Panc1 (cell line): ENCODE data around the gene MCMBP. TPM values are rescaled to one million over a fixed set of nuclear protein-coding genes. Genes with fewer than 3 reads are reported as not detected.

Experiments
- ATAC-seq: fragments of 200-7000 bp; cut with Tn5 transposase; 2 replicates; pipeline ENCODE4 v1.9.1; 2020; ENCODE audit warnings: mild to moderate bottlenecking, moderate library complexity
- BruUV-seq: library from RNA; stranded (reverse); fragments of 400-500 nt; replicated peaks from 2 replicates; lab custom pipeline; 2021; lab: Mats Ljungman, UMichigan
- CTCF ChIA-PET: fragments of 300-600 bp; sonication (Branson Sonifier 250); formaldehyde crosslinking; loops from one replicate; lab custom pipeline; 2022; ENCODE audit warnings: antibody characterized with exemption; lab: Charles Lee
- POLR2A ChIA-PET: fragments of 300-600 bp; sonication (Branson Sonifier 250); formaldehyde crosslinking; loops from one replicate; lab custom pipeline; 2022; ENCODE audit warnings: antibody characterized with exemption; lab: Charles Lee
- DNase-seq: peaks from one replicate; pipeline ENCODE4 v3.0.0-alpha.2; 2010; ENCODE audit warnings: low read depth, low spot score
- H3K27ac ChIP-seq: 2 replicates; pipeline ENCODE4 v1.5.1; 2011; ENCODE audit warnings: mild to moderate bottlenecking, low read length, inconsistent platforms
- H3K27me3 ChIP-seq: fragments of 200-500 bp; sonication (Bioruptor generic); 2 replicates; pipeline ENCODE4 v1.6.0; 2014; ENCODE audit warnings: low read length, inconsistent platforms; ENCODE audit not compliant: control insufficient read depth, insufficient read depth
- H3K36me3 ChIP-seq: fragments of 200-500 bp; sonication (Bioruptor generic); 2 replicates; pipeline ENCODE4 v1.5.1; 2014; ENCODE audit warnings: inconsistent platforms, mild to moderate bottlenecking, low read length, moderate library complexity; ENCODE audit not compliant: control insufficient read depth, insufficient read depth
- H3K4me1 ChIP-seq: 2 replicates; pipeline ENCODE4 v1.5.1; 2011; ENCODE audit warnings: inconsistent platforms, mild to moderate bottlenecking, low read length, moderate library complexity; ENCODE audit not compliant: control insufficient read depth, insufficient read depth
- H3K4me3 ChIP-seq, 2 experiments: 2 replicates each; pipeline ENCODE4 v1.5.1; 2011 to 2012; ENCODE audit warnings: low read depth in 2 of 2, low read length in 2 of 2, mild to moderate bottlenecking in 2 of 2, inconsistent platforms in 1 of 2, moderate library complexity in 1 of 2
- H3K9me3 ChIP-seq: fragments of 200-500 bp; sonication (Bioruptor generic); 2 replicates; pipeline ENCODE4 v1.5.1; 2014; ENCODE audit warnings: low read depth, mild to moderate bottlenecking, inconsistent platforms, low read length, moderate library complexity; ENCODE audit not compliant: control insufficient read depth, insufficient read depth
- POLR2AphosphoS5 ChIP-seq: IDR thresholded peaks from 2 replicates; pipeline ENCODE4 v1.6.1; 2012; ENCODE audit warnings: mild to moderate bottlenecking, low read depth, low read length, moderate library complexity
- SIN3A ChIP-seq: IDR thresholded peaks from 2 replicates; pipeline ENCODE4 v1.6.1; 2012; ENCODE audit warnings: low read depth, mild to moderate bottlenecking, low read length, moderate library complexity, borderline replicate concordance; ENCODE audit not compliant: insufficient read depth
- TCF7L2 ChIP-seq: IDR thresholded peaks from 2 replicates; pipeline ENCODE4 v1.6.1; 2011; ENCODE audit warnings: mild to moderate bottlenecking, low read depth, low read length, inconsistent platforms
- in situ Hi-C: cut with HindIII; loops from 2 replicates; pipeline ENCODE4 v1.10.0; 2016; ENCODE audit warnings: low sequenced_read_pairs, low pct_unique_long_range_greater_than_20kb
- intact Hi-C: fragments of 100-400 bp; cut with micrococcal nuclease; formaldehyde crosslinking; loops from one replicate; pipeline ENCODE4 v1.10.0; 2022; ENCODE audit not compliant: unreplicated experiment
- total RNA-seq: library from RNA; stranded (reverse); gene quantifications from one replicate; pipeline ENCODE4 v1.2.1, GENCODE V29; 2021; ENCODE audit not compliant: unreplicated experiment
- TF ChIP-seq, protein P1 (sequence below), 2 experiments: IDR thresholded peaks; 2 replicates each; pipeline ENCODE4 v1.6.1; 2011 to 2012; ENCODE audit warnings: low read depth in 2 of 2, control low read depth in 1 of 2, low read length in 1 of 2, mild to moderate bottlenecking in 1 of 2, moderate library complexity in 1 of 2; ENCODE audit not compliant: insufficient read depth in 1 of 2
- TF ChIP-seq, protein P2 (sequence below): fragments of 450-650 bp; IDR thresholded peaks from 2 replicates; pipeline ENCODE4 v1.5.1; 2017; ENCODE audit warnings: mild to moderate bottlenecking

The MCMBP gene
- total RNA-seq, 1 experiment from 2014 or later, result 94.5 TPM

DNA sequence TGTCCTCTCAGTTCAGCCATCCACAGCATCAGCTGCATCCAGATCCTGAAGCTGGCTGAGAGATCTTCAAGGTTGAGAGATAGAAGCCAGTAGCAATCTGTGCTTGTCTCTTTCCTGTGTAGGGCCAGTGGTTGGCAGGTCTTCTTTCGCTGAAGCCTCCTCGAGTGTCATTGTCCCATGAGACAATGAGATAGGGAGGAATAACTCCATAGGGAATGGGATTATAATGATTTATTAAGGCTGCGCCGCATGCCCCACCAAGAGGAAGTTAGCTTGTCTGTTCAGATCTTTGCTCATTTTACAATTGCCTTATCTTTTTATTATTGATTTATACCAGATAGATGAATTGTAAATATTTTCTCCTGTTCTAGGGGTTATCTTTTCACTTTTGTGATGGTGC is 61.5 kb downstream of the MCMBP start:
- no TSS peak for BruUV-seq
- in situ Hi-C loops, result no loop called here
- no peaks in the 10 kb centered on the region for H3K9me3 ChIP-seq
- POLR2A ChIA-PET, result no interaction called here
- ATAC-seq (no peak), DNase-seq (no peak)
- no peaks in the 10 kb centered on the region for H3K36me3 ChIP-seq
- H3K27me3 ChIP-seq, result no peaks in the 10 kb centered on the region
- H3K4me3 ChIP-seq, result no peak overlapping the region
- TF ChIP-seq, protein P1, sequence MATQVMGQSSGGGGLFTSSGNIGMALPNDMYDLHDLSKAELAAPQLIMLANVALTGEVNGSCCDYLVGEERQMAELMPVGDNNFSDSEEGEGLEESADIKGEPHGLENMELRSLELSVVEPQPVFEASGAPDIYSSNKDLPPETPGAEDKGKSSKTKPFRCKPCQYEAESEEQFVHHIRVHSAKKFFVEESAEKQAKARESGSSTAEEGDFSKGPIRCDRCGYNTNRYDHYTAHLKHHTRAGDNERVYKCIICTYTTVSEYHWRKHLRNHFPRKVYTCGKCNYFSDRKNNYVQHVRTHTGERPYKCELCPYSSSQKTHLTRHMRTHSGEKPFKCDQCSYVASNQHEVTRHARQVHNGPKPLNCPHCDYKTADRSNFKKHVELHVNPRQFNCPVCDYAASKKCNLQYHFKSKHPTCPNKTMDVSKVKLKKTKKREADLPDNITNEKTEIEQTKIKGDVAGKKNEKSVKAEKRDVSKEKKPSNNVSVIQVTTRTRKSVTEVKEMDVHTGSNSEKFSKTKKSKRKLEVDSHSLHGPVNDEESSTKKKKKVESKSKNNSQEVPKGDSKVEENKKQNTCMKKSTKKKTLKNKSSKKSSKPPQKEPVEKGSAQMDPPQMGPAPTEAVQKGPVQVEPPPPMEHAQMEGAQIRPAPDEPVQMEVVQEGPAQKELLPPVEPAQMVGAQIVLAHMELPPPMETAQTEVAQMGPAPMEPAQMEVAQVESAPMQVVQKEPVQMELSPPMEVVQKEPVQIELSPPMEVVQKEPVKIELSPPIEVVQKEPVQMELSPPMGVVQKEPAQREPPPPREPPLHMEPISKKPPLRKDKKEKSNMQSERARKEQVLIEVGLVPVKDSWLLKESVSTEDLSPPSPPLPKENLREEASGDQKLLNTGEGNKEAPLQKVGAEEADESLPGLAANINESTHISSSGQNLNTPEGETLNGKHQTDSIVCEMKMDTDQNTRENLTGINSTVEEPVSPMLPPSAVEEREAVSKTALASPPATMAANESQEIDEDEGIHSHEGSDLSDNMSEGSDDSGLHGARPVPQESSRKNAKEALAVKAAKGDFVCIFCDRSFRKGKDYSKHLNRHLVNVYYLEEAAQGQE (IDR thresholded peaks at IDR 0.05; ENCODE audit: insufficient read depth in 1 of 2, low read depth in 2 of 2, low read length in 1 of 2), result no peak
- TF ChIP-seq, protein P2, sequence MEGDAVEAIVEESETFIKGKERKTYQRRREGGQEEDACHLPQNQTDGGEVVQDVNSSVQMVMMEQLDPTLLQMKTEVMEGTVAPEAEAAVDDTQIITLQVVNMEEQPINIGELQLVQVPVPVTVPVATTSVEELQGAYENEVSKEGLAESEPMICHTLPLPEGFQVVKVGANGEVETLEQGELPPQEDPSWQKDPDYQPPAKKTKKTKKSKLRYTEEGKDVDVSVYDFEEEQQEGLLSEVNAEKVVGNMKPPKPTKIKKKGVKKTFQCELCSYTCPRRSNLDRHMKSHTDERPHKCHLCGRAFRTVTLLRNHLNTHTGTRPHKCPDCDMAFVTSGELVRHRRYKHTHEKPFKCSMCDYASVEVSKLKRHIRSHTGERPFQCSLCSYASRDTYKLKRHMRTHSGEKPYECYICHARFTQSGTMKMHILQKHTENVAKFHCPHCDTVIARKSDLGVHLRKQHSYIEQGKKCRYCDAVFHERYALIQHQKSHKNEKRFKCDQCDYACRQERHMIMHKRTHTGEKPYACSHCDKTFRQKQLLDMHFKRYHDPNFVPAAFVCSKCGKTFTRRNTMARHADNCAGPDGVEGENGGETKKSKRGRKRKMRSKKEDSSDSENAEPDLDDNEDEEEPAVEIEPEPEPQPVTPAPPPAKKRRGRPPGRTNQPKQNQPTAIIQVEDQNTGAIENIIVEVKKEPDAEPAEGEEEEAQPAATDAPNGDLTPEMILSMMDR, result no peak
- TF ChIP-seq SIN3A (no peak), POLR2AphosphoS5 (no peak), TCF7L2 (no peak)
- H3K27ac ChIP-seq, result no peak overlapping the region
- intact Hi-C loops, result no loop called here
- no peaks in the 10 kb centered on the region for H3K4me1 ChIP-seq
- CTCF ChIA-PET, result no interaction called here

DNA sequence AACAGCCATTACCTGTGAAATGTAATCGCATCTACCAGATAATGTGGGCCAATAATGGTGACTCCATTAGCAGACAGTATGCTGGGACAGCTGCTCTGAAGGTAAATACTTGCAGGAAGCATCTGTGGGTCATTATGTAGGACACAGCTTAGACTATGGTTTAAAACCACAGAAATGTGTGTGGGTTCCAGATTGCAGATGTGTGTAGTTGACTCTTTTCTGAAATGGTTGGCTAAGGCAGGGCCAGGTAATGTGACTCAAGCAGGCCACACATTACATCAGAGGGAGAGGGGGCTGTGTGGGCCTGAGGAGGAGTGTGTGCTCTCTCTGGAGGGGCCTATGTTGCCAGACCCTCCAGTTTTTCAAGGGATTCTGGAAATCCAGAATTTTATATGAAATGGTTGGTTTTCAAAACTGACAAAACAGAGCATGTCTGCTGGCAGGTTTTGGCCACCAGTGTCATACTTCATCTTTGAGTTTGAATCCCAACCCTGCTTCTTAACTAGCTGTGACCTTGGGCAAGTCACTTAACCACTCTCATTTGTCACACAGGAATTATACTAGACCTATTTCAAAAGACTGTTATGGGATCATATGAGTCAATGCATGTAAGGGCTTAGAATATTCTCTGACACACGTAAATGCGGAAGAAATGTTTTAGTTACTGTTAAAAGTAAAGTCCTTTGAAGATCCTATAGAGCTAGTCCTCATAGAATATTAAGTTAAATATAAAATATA is 64.5 kb downstream of the MCMBP start:
- ChIA-PET CTCF (no interaction called here), POLR2A (no interaction called here)
- DNase-seq, result no peak

More for the DNA sequence above, 64.5 kb downstream of the MCMBP start:
- Histone ChIP-seq H3K36me3 (no peaks in the 10 kb centered on the region), H3K4me3 (no peak overlapping the region), H3K4me1 (no peaks in the 10 kb centered on the region), H3K27ac (no peak overlapping the region), H3K27me3 (no peaks in the 10 kb centered on the region), H3K9me3 (no peaks in the 10 kb centered on the region)
- no TSS peak for BruUV-seq
- intact Hi-C loops (no loop called here), in situ Hi-C loops (no loop called here)
- no peak for ATAC-seq
- TF ChIP-seq, protein P2, result no peak
- TF ChIP-seq, protein P1 (IDR thresholded peaks at IDR 0.05; ENCODE audit: insufficient read depth in 1 of 2, low read depth in 2 of 2, low read length in 1 of 2), result no peak
- TF ChIP-seq SIN3A (no peak), TCF7L2 (no peak), POLR2AphosphoS5 (no peak)
